Hematopoietic multipotent progenitor cell treated with erythropoietin and hydrocortisone succinate and interleukin-3 and kit ligand, for 4 days (in vitro differentiated cells): Measurements from ENCODE around the gene RRH.

Source experiments
- DNase-seq: peaks from one replicate; pipeline ENCODE4 v3.0.0-alpha.2; 2015

The RRH gene

GRCh38 chr4:109890076-109890475 is 62.3 kb downstream of the RRH start:
- no peak for DNase-seq
